Uterus (tissue), 4 donors: ENCODE results near the gene HIPK2. TPM values are rescaled to one million over a fixed set of nuclear protein-coding genes. Genes with fewer than 3 reads are reported as not detected.

Experiments
- DNase-seq, 2 donors: peaks; one replicate each; pipeline ENCODE4 v3.0.0-alpha.2; 2019 to 2020
- H3K27ac ChIP-seq, 2 donors: fragments of 200-600 bp; sonication (generic); 1 replicate in 1 of 2; 2 replicates in 1 of 2; pipeline ENCODE4 v1.5.1; 2016 to 2018
- H3K27me3 ChIP-seq, 2 donors: fragments of 200-600 bp; sonication (generic); one replicate each; pipeline ENCODE4 v1.5.1; 2018 to 2019; ENCODE audit warnings: control low read depth in 1 of 2
- H3K36me3 ChIP-seq, 2 donors: fragments of 200-600 bp; sonication (generic); one replicate each; pipeline ENCODE4 v1.5.1; 2019; ENCODE audit warnings: control low read depth in 1 of 2
- H3K4me1 ChIP-seq, 2 donors: fragments of 200-600 bp; sonication (generic); one replicate each; pipeline ENCODE4 v1.5.1; 2018 to 2019; ENCODE audit warnings: control low read depth in 1 of 2
- H3K4me3 ChIP-seq, 2 donors: fragments of 200-600 bp; sonication (generic); 1 replicate in 1 of 2; 2 replicates in 1 of 2; pipeline ENCODE4 v1.5.1; 2018 to 2019; ENCODE audit warnings: mild to moderate bottlenecking in 1 of 2
- H3K9me3 ChIP-seq, 2 donors: fragments of 200-600 bp; sonication (generic); one replicate each; pipeline ENCODE4 v1.5.1; 2019; ENCODE audit warnings: control low read depth in 1 of 2
- POLR2A ChIP-seq, 2 donors: fragments of 450-650 bp; IDR thresholded peaks; one replicate each; pipeline ENCODE4 v1.6.1; 2016; ENCODE audit warnings: antibody characterized with exemption in 2 of 2, mild to moderate bottlenecking in 1 of 2, moderate library complexity in 1 of 2
- intact Hi-C: fragments of 100-400 bp; cut with DNase I; formaldehyde crosslinking; loops from one replicate; pipeline ENCODE4 v1.15.1; 2023; ENCODE audit warnings: low total_unique reads
- total RNA-seq, 4 donors: library from RNA; depleted of rRNA in 3 of 4; stranded (reverse); fragments of >200 nt in 3 of 4; gene quantifications; one replicate each; pipeline versions ENCODE4 v1.1.0 to v1.2.4, GENCODE V29; 2014 to 2023
- TF ChIP-seq, protein P1 (sequence below), 4 experiments: fragments of 200-600 bp in 2 of 4; fragments of 450-650 bp in 2 of 4; sonication (generic) in 2 of 4; IDR thresholded peaks; one replicate each; pipeline ENCODE4 v1.5.1; 2016 to 2019; ENCODE audit warnings: antibody characterized with exemption in 4 of 4, mild to moderate bottlenecking in 2 of 4, moderate library complexity in 1 of 4
- donor health status: DM: yes; HTN: yes; CAD: no.

Gene HIPK2
- total RNA-seq, 4 donors from 2014 or later: 9.4 to 65.8 (median 19.2) TPM

DNA sequence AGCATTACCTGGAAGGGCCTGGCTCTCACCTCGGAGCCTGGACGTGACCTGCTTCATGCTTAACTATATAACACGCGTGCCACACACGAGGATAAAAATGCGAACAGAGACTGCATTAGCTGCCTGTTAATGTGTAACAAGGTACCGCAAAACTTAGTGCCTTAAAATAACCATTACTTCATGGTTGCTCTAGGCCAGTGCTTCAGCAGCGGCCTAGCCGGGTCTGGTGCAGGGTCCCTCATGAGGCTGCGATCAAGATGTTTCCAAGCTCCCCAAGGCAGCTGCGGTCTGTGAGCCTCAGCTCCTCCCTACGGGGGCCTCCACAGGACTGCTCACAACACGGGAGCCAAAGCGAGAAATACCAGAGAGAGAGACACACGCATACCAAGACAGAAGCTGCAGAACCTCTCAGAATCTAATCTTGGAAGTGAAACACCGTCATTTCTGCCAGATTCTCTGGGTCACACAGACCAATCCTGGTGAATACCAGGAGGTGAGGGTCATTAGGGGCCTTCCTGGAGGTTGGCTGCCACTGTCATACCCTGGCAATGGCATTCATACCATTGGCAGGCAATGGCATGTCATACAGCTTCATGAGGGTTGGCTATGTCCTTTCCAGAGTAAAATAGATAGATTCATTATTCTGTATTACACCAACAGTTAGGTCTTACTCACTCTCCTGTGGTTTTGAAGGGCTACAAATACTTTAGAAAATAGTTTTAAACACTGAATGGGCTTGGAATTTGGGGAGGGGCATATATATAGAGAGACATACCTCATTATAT, 94.5 kb downstream of the HIPK2 start:
- H3K27ac ChIP-seq: no peak overlapping the region
- no peak for DNase-seq
- H3K36me3 ChIP-seq: no peaks in the 10 kb centered on the region
- TF ChIP-seq POLR2A (IDR thresholded peaks at IDR 0.05): no peak
- no peaks in the 10 kb centered on the region for H3K27me3 ChIP-seq
- no peaks in the 10 kb centered on the region for H3K9me3 ChIP-seq
- H3K4me3 ChIP-seq: no peak overlapping the region
- intact Hi-C loops: no loop called here
- no peaks in the 10 kb centered on the region for H3K4me1 ChIP-seq

GRCh38 chr7:139682136-139683013, 95.4 kb downstream of the HIPK2 start:
- H3K27me3 ChIP-seq: no peaks in the 10 kb centered on the region
- H3K36me3 ChIP-seq: no peaks in the 10 kb centered on the region
- H3K4me1 ChIP-seq: no peaks in the 10 kb centered on the region
- DNase-seq: no peak
- TF ChIP-seq POLR2A (IDR thresholded peaks at IDR 0.05): no peak
- TF ChIP-seq, protein P1, sequence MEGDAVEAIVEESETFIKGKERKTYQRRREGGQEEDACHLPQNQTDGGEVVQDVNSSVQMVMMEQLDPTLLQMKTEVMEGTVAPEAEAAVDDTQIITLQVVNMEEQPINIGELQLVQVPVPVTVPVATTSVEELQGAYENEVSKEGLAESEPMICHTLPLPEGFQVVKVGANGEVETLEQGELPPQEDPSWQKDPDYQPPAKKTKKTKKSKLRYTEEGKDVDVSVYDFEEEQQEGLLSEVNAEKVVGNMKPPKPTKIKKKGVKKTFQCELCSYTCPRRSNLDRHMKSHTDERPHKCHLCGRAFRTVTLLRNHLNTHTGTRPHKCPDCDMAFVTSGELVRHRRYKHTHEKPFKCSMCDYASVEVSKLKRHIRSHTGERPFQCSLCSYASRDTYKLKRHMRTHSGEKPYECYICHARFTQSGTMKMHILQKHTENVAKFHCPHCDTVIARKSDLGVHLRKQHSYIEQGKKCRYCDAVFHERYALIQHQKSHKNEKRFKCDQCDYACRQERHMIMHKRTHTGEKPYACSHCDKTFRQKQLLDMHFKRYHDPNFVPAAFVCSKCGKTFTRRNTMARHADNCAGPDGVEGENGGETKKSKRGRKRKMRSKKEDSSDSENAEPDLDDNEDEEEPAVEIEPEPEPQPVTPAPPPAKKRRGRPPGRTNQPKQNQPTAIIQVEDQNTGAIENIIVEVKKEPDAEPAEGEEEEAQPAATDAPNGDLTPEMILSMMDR (IDR thresholded peaks at IDR 0.05): no peak
- intact Hi-C loops: no loop called here
- H3K4me3 ChIP-seq: no peak overlapping the region
- H3K27ac ChIP-seq: no peak overlapping the region
- H3K9me3 ChIP-seq: no peaks in the 10 kb centered on the region

DNA sequence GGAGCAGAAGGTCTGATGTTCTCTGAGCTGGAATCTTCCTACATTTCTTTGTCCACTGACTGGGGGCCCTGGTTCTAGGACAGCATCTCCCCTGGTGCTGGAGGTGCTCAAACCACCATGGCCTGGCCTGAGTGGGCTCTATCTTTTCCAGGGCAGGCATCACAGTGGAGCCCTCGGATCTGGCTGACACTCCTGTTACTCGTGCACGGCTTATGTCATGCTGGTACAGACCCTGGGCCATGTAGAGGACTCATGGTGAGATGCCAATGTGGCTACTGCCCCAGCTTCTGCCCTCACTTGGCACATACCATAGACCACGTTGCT, 96.0 kb downstream of the HIPK2 start:
- no peaks in the 10 kb centered on the region for H3K36me3 ChIP-seq
- intact Hi-C loops: no loop called here
- TF ChIP-seq, protein P1 (IDR thresholded peaks at IDR 0.05): no peak
- TF ChIP-seq POLR2A (IDR thresholded peaks at IDR 0.05): no peak
- no peaks in the 10 kb centered on the region for H3K9me3 ChIP-seq
- no peaks in the 10 kb centered on the region for H3K4me1 ChIP-seq
- no peak for DNase-seq
- H3K27ac ChIP-seq: no peak overlapping the region
- H3K27me3 ChIP-seq: no peaks in the 10 kb centered on the region
- H3K4me3 ChIP-seq: no peak overlapping the region

DNA sequence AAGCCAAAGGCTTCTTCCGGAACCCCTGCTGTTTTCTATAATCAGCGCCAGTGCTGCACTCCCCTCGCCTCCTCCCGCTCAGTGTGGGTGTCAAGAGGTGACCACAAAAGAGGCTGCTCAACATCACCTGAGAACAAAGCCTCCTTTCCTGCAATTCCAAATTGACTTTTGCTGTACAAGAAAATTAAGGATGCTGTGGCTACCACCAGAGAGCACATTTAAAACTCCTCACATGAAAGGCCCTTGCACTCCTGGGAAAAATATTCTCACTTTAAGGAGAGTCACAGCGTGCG, 96.4 kb downstream of the HIPK2 start:
- TF ChIP-seq POLR2A (IDR thresholded peaks at IDR 0.05): no peak
- TF ChIP-seq, protein P1 (IDR thresholded peaks at IDR 0.05): no peak
- intact Hi-C loops: no loop called here

DNA sequence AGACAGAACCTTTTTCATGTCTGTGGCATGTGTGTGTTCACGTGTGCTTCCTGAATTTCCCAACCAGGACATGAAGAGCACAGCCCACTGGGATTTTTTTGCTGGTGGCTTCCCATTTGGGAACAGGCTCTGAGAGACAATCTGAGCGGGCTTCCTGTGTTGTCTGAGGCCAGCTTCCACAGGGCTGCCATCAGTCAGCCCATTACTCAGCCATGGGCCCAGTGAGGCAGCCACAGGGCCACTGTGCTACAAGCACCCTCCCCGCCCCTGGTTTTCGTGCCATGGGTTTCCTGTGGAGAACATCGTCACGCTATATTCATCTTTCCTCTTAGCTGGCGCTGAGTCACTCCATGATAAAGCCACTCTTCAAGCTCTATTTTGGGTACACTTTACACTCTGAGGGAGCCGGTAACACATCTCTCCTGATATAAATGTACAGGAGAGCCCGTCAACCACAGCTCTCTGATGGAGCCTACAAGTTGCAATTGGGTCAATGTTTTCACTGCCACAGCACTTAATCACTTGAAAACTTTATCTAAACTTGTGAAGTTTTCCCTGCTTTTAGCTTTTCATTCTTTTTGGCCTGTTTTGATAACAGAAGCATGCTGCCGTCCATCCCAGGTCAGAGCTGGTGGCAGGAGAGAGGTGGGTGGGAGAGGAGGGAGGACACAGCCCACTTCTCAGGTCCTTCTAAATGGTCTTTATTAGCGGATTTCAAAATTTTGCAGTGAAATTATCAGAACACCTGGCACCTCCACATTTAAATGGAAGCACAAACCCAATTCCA, 96.9 kb downstream of the HIPK2 start:
- peak in 1 of 2 donors; percentile 51 for DNase-seq
- intact Hi-C loops: no loop called here
- Histone ChIP-seq H3K27ac (peak overlapping the region; percentile 62 to 70), H3K36me3 (no peaks in the 10 kb centered on the region), H3K4me3 (no peak overlapping the region), H3K4me1 (no peaks in the 10 kb centered on the region), H3K27me3 (no peaks in the 10 kb centered on the region), H3K9me3 (no peaks in the 10 kb centered on the region)
- TF ChIP-seq POLR2A (IDR thresholded peaks at IDR 0.05): peak in 1 of 2 donors; percentile 17
- TF ChIP-seq, protein P1 (IDR thresholded peaks at IDR 0.05): peak in 1 of 4 experiments; percentile 7

More for the DNA sequence above, 96.4 kb downstream of the HIPK2 start:
- Histone ChIP-seq H3K4me1 (no peaks in the 10 kb centered on the region), H3K9me3 (no peaks in the 10 kb centered on the region), H3K4me3 (no peak overlapping the region), H3K36me3 (no peaks in the 10 kb centered on the region), H3K27ac (peak overlapping the region in 1 of 2 donors; percentile 70), H3K27me3 (no peaks in the 10 kb centered on the region)
- no peak for DNase-seq
